GM20000 (cell line): ENCODE results near the gene TMEM163.
"Not testable (repeated sequence)": the region's sequence is repeated elsewhere in the genome, so short reads cannot be mapped to it uniquely, and the experiment has no call there.

ENCODE experiments used
- DNase-seq: peaks from one replicate; pipeline ENCODE4 v3.0.0; 2012; ENCODE audit warnings: low spot score
- TF ChIP-seq, protein P1 (sequence below): IDR thresholded peaks from 2 replicates; pipeline ENCODE4 v1.5.1; 2012; ENCODE audit warnings: mild to moderate bottlenecking, control low read depth; ENCODE audit errors: extremely low read depth, missing control alignments

Gene TMEM163

DNA sequence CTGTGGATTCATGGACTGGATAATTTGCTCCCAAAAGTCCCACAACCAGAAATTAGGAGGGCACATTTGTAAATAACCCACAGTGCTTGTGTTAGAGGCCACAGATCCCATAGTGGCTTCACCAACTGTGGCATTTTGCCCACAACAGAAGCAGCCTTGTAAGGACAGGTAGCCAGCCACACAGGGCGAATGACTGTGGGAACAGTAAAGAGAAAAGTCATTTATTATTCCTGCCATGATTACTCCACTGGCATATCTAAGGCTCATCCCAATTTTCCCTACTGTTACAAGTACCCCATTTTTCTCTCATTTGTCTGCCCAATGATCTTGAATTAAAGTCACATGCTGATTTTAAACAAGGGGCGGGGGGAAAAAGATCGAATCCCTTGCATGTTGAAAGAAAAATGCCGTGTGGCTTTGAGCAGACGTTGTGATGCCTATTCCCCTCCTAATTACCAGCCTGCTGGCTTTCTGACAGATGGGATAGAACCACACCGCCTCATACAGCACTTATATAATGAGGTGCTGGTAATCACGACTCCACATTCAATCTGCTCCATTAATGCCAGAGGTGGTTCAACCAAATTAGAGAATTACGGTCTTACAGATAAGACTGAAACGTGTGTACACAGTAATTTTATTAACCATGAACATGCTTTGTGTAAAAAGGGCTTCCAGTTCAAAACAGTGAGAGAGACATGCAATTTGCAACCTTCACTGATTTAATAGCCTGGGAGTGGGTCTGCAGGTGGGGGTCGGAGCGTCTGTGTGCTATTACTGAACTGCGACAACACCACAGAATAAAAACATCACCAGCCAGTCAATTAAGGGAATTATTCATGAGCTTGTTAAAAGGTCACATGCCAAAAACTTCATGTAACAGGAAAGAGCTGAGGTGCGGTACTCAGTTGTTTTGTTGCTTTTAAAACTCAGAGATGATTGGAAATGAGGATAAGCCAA lies 196.0 kb downstream of the TMEM163 start:
- DNase-seq = no peak

DNA sequence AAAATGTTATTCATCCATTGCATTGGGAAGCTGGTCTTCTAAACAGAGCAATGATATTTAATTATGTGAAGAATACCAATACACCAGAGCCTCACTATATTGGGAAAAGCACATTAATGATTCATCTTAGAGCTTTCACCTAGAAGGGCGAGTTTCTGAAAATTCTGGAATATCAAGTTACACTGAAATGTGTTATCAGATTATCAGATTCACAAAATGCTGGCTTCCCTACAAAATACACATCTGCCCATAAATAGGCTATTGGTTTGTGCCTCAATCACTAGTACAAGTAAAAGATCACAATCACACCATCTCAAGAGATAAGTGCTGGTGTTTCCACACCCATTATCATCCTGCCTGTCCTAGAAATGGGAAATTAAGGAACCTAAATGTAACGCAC lies 200.7 kb downstream of the TMEM163 start:
- no peak for DNase-seq
- TF ChIP-seq, protein P1, sequence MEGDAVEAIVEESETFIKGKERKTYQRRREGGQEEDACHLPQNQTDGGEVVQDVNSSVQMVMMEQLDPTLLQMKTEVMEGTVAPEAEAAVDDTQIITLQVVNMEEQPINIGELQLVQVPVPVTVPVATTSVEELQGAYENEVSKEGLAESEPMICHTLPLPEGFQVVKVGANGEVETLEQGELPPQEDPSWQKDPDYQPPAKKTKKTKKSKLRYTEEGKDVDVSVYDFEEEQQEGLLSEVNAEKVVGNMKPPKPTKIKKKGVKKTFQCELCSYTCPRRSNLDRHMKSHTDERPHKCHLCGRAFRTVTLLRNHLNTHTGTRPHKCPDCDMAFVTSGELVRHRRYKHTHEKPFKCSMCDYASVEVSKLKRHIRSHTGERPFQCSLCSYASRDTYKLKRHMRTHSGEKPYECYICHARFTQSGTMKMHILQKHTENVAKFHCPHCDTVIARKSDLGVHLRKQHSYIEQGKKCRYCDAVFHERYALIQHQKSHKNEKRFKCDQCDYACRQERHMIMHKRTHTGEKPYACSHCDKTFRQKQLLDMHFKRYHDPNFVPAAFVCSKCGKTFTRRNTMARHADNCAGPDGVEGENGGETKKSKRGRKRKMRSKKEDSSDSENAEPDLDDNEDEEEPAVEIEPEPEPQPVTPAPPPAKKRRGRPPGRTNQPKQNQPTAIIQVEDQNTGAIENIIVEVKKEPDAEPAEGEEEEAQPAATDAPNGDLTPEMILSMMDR = no peak

More for the DNA sequence above, 196.0 kb downstream of the TMEM163 start:
- TF ChIP-seq, protein P1 = no peak

DNA sequence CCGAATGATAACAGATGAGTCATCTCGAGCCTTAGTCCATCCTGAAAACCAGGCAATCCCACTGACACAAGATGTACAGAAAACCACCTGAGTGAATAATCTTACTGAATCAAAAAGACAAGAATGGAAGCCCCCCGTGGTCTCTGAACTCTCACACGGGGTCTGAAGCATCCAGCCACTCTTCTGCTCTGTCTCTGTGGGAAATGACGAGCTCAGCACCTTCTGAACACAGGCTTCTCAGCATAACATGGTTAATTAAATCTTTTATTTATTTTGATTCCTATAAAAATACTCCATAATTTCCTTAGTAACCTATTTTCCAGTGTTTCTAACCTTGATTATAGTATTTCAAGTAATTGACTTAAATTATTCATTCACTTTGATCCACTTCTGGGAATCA lies 203.7 kb downstream of the TMEM163 start:
- TF ChIP-seq, protein P1 = no peak
- DNase-seq = no peak

DNA sequence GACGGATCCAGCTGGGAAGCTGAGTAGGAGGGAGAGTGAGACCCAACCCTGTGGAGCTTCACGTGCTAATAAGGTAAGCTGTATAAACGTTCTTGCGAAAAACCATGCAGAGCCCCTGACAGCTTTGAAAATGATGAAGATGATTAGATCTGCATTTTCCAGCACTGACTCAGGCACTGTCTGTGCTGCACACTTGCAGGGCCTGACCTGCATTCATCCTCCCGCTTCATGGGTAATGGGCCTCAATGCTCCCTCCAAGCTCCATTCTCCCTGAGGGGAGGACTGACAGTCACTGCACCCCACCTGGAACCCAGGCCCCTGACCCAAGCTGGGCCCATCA lies 205.4 kb downstream of the TMEM163 start:
- no peak for DNase-seq
- TF ChIP-seq, protein P1 = no peak

DNA sequence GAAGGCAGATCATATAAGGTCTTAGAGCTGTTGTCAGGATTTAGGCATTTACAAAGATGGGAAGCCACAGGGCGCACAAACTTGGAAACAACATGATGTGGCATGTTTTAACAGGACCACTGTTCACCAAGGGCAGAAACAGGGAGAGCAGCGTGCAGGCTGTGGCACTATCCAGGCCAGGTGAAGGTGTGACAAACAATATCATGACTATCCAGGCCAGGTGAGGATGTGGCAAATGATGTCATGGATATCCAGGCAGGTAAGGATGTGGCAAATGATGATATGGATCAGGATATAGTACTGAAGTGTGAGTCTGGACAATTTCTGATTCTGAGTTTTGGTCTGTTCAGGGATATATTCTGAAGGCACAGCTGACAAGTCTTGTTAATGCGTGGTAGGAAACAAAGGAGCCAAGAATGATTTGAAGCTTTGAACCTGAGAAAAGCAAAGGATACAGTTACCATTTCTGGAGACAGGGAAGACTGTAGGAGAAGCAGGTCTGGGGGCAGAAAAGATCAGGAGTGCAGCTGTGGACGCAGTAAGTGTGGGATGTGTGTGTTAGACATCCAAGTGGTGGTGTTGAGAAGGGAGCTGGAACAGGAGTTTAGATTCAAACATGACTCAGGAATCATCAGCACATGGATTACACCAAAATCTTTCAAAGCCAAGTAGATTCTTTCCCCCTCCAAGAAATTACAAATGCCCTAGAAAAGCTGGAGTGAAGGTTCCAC lies 205.9 kb downstream of the TMEM163 start:
- no peak for DNase-seq
- TF ChIP-seq, protein P1 = no peak

DNA sequence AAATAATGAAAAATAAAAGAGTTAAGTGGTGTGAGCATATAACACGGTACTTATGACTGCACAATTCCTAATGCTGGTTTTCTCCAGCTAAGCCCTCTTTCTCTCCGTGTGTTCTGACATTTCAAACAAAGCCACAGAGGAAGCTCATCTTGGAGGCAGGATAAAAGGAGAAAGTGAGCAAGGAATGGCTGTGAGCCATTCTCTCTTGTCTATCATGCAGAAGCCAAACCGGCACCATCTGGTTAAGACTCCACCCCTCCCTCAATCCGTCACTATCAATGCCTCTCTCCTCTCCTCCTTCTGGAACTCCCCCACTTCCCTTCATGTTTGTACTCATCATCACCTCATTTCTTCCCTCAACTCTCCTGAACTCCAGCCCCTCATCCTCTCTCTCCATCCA lies 210.4 kb downstream of the TMEM163 start:
- TF ChIP-seq, protein P1 = no peak
- DNase-seq = no peak

DNA sequence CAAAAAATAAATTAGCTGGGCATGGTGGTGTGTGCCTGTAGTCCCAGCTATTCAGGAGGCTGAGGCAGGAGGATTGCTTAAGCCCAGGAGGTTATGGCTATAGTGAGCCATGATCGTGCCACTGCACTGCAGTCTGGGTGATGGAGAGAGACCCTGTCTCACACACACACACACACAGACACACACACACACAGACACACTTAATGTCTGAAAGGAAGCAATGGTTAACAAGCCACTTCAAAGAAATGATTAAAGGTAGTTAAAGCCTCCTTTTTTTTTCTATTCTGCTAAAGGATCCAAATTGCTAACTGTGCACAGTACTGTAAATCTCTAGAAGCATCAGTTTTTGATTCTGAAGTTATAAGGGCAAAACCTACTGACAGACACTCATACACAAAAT lies 211.1 kb downstream of the TMEM163 start:
- TF ChIP-seq, protein P1 = no peak
- DNase-seq = no peak

DNA sequence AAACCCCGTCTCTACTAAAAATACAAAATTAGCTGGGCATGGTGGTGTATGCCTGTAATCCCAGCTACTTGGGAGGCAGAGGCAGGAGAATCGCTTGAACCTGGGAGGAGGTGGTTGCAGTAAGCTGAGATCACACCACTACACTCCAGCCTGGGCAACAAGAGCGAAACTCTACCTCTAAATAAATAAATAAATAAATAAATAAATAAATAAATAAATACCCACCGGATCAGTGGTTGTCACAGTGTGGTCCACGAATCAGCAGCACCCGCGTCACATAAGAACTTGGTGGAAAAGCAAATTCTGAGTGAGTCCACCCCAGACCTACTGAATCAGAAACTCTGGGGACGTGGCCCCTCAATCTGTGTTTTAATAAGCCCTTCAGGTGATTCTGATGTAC lies 211.6 kb downstream of the TMEM163 start:
- DNase-seq = not testable (repeated sequence)
